T-helper 1 cell (primary cell): Measurements from ENCODE around the gene LRRC32.

Experiments used
- DNase-seq, 5 donors: peaks; one replicate each; pipeline ENCODE4 v3.0.0-alpha.2; 2012 to 2020

LRRC32 gene

DNA sequence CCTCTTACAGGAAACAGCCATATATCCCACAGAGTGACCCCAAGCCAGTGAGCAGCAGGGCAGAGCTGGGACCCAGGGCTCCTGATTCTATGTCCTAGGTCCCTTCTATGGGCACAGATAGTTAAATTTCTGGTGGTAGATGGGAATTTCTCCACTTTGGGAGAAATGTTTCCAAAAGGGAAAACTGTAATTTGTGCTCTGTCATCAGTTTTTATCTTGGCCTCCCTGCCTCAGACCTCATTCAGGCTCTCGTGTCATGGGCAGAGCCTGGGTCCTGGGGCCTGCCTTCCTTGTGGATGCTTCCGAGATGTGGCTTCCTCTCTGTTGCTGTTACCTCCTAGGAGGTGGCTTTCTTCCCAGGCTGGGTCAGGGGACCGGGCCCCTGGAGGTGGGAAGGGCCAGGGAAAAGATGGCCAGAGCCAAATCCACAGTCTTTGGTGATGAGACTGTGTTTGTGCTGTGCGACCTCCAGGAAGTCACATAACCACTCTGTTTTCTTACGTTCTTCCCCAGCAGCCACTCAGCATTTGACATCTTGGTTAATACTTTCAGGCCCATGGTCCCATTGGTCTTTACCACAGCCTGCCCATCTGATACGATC is 8.6 kb downstream of the LRRC32 start:
- DNase-seq = no peak

DNA sequence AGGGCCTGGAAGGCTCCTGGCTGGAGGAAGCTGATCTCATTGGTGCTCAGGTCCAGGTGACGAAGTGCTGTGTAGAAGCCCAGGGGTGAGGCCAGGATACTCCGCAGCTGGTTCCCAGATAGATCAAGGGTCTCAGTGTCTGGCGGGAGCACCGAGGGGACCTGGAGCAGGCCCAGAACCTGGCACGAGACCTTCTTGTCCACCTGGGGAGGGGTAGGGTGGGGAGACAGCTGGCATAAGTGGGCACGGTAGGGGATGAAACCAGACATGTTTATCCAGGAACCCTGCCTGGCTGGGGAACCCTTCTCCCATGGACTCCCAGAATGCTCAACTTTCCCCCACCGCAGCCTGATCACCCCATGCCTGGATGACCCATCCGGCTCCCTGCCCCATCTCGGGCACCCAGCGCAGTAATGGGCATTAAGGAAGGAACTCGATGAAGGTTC is 9.2 kb downstream of the LRRC32 start:
- DNase-seq = no peak

DNA sequence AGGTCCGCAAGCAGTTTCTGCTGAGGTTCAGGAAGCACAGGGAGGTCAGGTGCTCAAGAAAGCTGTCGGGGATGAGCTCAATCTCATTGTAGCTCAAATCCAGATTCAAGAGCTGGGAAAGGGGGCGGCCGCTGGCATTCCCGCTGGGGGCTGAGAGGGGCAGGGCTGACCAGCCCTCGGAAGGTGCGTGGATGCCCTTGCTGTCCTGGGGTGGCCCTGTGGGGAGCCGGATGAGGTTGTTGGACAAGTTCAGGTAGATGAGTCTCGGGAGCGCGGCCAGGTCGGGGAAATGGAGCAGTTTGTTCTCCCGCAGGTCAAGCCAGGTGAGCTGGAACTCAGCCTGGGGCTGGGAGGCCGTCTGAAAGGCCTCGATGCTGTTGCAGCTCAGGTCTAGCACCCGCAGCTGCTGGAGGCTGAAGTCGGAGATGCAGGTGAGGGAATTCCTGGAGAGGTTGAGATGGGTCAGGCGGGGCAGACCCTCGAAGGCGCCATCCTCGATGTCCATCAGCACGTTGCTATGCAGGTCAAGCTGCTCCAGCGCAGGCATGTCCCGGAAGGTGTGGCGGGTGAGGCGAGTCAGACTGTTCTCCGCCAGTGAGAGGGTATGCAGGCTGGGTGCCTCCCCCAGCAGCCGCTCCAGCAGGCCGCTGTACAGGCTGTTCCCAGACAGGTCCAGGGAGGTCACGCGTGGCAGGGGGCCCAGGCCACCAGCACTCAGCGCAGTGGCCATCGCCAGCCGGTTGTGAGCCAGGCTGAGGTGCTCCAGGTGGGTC is 9.8 kb downstream of the LRRC32 start:
- DNase-seq = no peak

DNA sequence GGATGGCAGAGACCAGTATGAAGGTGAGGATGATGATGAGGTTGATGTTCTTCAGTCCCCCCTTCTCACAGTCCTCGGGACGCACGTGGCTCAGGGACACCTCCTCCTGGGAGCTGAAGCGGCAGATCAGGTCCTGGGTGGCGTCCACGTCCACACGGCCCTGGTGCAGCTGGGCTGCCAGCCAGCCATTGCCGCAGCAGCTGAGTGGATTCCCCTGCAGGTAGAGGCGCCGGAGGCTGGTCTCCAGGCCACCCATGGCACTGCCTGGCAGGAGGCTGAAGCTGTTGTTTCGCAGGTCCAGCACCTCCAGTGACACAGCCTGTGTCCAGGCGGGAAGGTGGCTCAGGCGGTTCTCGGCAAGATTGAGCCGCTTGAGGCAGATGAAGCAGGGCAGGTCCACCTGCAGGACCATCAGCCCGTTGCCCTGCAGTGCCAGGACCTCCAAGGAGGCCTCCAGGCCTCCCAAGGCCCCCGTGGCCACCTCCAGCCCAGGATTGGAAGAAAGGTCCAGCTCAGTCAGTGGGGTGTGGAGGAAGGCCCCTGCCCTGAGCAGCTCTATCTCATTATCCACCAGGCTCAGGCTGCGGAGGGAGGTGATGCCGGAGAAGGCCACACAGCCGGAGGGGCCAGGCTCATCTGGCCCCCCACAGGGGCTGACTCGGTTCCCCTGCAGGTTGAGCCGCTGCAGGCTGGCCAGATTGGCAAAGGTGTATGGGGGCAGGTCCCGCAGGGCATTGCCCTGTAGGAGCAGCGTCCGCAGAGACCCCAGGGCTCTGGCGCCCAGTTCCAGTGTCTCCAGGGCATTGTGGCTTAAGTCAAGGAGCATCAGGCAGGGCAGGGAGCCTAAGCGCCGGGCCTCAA is 10.6 kb downstream of the LRRC32 start:
- no peak for DNase-seq

DNA sequence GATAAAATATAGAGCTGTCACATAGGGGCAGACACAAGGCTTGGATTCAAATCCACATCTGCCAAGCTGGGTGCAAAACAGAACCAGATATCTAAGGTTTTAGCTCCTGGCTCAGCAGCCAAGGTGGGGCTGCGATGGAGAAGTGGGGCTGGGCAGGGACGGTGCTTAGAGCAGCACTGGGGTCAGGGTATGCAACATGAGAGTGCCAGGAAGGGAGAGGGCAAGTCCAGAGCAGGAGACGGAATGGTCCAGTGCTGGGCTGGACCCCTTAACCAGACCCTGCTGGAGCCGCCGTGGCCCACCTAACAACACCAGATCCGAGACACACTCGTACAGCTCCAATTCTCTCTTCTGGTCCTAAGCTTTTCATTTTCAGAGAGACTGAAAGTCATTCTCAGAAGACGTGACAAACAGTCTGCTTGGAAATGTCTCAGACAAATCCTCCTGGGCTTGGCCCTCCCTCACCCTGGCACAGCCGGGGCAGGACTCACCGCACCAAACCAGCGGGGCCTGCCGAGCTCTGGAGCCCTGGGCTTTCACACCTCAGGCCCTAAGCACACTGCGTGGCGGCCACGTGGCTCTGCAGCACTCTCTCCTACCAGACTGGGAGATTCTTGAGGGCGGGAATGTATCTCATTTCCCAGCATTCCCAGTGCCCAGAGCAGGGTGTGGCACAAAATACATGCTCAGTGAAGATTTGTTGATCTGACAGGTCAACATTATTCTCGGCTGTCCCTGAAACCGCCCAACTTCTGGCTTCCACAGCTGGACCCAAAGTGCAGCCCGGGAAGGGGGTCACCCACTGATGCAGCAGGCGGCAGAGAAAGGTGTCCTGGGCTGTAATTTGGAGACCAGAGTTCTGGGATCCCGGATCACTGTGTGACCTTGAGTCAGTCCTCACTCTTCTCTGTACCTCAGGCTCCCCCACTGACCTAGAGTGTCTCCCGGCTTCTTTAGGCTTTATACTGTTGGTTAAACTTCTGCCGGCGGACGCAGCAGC is 11.6 kb downstream of the LRRC32 start:
- DNase-seq = no peak

DNA sequence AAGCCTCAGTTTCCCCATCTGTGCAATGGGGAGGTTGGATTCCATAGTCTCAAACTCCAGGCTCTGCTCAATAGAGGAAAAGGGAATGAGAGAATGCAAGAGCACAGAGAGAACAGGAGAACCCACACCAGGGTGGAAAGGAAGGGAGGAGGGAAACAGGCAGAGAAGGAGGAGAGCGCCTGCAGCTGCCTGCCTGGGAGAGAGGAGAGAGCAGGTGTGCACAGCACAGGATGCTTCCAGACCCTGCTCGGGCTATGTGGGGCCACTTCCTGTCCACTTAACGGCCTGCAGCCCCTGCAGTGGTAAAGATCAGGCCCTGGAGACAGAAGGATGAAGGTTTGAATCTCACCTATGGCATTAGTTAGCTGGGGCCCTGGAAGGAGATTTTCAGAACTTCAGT is 12.3 kb downstream of the LRRC32 start:
- no peak for DNase-seq

DNA sequence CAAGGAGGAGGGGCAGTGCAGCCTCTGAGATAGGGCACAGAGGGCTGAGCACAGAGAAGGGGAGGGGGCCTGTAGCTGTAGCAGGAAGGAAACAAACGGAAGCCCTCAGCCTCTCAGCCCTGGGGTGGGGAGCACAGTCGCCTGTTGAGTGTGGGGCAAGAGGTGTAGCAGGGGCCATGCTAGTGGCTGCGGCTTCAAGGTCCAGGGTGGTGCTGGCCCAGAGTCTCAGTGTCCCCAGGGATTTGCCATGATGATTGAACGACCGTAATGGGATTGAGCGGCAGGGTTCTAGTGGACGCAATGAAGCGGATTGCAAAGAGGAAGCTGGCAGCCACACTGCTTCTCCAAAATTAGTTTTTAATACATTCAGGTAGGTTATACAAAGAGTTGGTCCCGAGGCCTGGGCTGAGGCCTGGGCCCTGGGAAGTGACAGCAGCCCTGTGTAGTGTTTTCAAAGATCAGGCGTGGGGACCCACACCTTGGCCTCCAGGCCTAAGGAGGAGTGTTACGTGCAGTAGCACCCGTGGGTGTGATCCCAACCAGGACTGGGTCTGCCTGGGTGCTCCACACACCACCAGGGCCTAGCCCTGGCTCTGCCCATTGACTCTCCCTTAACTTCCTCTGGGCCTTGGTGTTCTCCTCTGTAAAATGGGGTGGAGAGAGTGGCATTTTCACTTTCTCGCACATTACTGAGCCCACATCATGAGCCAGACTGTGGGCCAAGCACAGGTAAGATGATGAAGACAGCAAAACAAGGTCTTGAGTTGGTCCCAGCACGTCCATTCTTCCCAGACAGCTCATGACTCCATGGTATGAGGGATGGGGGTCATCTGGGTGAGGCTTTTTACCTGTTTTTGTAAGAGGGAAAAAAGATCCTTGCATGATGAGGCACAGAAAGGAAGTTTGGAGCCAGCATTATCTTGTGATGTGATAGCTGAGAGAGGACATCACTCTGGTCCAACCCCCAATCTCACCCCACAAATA is 13.1 kb downstream of the LRRC32 start:
- DNase-seq = no peak

DNA sequence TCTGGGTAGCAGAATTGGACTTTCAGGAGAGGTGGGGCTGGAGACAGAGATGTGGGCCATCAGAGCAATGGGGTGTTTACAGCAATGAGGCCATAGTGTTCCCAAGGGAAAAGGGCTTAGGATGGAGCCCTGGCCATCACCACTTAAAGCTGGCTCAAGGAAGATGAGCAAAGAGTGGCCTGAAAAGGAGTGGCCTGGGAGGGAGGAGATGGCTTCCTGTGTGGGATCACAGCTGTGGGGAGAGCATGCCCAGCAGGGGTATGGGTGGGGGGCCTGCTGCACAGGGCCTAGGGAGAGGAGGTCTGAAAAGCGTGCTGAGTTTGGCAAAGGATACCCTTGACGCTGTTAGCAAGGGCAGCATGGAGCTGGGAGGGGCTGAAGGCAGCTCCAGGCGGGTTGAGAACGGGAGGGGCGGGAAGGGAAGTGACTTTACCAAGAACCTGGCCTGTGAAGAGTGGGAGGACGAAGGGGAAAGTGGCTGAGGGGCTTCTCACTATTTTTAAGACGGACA is 13.9 kb downstream of the LRRC32 start:
- no peak for DNase-seq

DNA sequence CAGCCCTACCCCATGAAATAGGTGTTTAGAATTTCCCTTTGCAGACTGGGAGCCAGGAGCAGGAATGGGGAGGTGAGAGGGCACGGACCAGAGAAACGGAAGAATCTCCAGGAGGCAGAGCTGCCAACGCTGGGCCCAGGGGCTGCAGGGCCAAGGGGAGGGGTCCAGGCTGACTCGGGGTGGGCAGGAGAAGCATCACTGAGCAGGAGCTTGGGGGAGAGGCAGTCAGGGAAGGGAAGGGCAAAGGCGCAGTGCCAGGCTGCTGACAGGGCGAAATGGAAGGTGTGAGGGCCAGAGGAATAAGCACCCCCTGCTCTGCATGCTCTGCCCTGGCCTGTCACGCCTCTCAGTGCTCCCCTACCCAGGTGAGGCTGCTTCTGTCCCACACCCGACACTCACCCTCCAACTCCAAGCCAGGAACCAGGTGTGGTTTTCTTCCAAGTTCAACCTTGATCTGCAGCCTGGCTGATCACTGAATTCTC is 14.5 kb downstream of the LRRC32 start:
- no peak for DNase-seq

DNA sequence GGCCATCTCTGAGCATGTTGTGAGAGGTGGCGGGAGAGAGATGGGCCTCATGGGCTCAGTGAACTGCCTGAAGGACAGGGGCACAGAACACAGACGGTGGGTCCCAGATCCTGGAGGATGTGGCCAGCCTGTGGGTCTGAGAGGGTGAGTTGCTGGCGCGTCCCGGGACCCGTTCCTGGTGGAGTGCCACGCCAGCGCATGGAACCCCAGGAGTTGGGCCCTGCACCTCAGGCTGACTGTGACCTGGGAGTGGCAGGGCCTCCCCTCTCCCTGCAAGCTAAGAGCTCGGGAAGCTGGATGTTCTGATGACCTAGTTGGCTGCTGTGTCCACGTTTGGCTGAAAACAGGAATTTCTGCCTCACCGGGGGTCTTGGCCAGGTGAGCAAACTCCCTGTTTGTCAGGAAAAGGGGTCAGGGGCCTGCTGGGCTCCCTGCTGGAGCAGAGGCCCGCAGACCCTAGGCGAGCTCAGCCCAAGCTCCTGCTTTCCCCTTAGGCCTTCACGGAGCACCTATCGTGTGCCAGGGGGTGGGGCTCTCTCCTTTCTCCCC is 15.0 kb downstream of the LRRC32 start:
- DNase-seq = no peak

DNA sequence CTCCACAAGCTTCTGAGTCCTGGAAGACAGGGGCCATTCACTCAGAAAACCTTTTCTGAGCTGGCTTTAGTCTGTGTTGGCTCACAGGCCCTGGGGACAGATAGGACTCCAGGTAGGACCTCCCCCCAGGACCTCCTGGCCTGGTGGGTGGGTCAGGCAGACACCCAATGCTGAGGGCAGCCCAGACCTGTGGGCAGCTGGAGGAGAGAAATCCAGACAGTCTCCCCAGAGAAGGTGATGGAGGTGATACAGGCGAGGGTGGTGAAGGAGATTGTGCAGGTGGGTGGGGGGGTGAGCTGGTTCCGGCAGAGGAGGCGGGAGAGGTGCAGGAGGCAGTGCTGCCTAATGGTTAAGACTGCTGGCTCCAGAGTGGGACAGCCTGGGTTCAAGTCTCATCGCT is 15.6 kb downstream of the LRRC32 start:
- DNase-seq = no peak

DNA sequence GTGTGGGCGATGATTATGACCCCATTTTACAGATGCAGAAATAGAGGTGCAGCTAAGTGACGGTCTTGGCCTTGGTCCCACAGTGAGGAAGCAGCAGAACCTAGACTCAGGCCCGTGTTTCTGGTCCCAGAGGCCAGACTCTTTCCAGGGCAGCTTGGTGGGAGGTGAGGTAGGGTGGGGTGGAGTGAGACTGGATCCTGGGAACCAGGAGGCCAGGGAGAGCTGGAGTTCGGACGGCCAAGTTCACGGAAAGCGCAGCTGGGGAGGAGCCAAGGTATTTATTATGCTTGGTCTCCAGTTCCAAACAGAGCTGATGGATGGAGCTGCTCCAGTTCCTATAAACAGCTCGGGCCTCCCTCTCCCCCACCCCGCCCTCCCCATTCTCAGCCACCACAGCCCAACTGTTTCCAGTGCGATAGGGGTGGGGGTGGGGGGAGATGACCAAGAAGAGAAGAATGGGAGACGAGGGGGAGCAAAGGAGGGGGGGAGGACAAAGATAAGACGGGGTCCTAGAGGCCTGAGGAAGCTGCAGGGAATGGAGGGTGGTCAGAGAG is 16.2 kb downstream of the LRRC32 start:
- DNase-seq = no peak

DNA sequence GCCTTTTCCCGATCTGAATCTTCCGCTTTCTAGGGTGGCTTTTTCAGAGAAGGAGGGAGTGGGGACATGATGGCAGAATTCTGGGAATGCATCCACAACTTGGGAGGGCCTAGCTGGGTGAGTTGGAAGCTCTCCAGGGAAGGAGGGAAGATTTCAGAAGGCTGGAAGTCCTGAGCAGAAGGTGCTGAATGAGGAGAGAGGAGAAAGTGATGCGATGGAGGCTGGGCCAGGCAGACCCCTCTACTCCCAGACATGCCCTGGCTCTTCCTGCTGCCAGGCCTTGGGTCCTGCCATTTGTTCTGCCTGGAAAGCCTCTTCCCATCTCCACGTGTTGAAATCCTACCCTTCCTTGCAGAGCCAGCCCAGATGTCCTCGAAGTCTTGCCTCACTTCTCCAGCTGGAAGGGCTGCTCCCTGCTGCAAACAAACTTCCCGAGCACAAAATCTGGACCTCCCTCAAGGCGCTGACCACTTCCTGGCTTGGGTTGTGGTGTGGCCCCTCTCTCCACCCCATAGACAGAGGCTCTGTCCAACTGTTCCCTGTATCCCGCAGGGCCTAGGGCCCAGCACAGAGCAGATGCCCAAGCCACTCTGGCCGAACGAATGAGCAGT is 16.8 kb downstream of the LRRC32 start:
- no peak for DNase-seq

DNA sequence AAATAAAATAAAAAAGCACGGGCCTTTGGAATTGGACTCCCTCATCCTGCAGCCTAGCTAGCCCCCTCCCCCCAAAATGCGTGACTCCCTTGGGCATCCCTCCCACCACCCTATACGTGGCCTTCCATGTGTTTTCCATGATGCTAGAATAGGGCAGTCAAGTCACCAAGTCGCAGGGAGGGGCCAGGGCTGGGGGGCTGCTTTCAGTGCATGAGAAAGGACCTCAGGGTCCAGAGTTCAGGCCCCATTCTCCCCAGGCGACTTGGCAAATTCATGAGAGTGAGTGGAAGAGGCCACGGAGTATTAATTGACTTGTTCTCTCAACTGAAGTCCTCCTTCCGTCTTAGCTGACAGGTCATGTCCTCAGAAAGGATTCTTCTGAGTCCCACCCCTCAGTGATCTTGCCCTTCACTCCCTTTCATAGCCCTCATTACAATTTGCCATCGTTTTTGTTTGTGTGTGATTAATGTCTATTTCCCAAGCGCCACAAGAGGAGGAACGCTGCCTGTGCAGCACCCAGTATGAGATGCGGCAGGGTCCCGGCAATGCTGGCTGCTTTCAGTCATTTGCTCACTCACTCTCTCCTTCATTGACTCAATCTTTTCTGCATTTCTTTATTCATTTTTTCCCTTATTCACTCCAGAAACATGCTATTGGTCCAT is 17.4 kb downstream of the LRRC32 start:
- DNase-seq = no peak

DNA sequence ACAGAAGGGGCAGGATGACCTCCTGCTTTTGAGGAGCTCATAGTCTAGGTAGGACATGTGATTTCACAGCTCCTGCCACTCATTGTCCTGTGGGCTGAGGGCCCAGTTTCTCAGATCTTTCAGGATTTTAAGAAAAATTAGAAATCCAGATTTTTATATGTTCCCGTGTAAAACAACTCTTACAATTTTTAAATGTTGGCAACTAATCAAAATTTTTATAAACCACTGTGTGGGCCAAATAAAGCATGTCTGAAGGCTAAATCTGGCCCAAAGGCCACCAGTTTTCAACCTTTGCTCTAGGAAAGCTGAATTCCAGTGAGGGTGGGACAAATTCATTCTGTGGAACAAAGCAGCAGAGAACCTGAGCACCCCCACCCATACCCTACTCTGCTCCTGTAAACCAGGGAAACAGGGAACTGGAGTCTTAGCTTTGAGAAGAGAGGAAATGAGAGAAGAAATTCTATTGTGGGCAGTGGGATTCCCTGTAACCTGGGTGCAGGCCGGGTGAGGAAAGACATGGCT is 20.6 kb downstream of the LRRC32 start:
- DNase-seq = no peak

DNA sequence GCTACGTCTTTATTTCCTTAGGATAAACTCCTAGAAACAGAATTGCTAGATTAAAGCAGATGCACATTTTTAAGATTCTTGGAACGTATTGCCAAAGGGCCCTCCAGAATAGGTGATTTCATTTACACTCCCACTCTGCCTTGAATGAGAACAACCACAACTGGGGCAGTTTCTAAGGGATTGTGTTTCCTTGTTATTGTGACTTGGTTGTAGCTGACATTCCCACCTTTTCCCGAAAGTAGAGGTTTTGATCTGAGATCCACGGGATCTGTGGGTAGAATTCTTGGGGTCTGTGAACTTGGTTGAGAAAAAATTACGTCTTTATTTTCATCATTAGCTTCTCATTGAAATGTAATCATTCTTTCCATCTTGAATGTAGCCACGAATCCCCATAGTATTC is 21.5 kb downstream of the LRRC32 start:
- DNase-seq = no peak

DNA sequence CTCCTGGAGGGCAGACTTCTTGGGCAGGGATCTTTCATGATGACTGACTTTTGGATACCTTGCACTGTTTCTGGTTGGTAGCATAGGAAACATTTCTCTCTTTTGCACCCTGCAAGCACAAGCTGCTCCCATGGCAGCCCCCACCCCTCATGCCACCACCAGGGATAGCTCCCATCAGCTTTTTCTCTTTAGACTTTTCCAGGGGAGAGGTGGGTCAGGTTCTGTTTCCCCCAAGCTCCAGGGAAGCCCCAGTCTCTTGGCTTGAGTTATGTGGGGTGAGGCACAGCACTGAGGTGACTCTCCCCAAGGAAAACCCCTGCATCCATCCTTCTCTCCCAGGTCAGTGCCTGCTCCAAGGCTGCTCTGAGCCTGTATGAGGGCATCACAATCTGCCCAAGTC is 22.5 kb downstream of the LRRC32 start:
- no peak for DNase-seq

DNA sequence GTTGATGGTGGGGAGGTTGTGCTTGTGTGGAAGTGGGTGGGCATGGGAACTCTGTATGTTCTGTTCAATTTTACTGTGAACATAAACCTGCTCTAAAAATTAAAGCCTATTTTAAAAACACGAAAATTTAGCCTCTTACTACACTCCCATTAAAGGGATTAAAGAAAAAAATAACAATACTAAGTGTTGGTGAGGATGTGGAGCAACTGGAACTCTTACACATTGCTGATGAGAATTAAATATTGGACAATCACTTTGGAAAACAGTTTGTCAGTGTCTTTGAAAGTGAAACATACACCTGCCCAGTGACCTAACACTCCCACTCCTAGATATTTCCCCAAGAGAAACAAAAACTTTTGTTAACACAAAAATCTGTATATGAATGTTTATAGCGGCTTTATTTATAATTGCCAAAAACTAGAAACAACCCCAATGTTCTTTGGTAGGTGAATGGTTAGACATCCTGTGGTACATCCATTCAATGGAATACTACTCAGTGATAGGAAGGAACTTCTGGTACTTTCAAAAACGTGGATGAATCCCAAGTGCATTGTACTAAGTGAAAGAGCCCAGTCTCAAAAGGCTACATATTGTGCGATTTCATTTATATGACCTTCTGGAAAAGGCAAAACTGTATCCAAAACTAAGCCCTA is 23.5 kb downstream of the LRRC32 start:
- DNase-seq = no peak
